Peyer's patch (tissue), 4 donors: ENCODE results near the gene ZFYVE1. TPM values are rescaled to one million over a fixed set of nuclear protein-coding genes. Genes with fewer than 3 reads are reported as not detected.

Source experiments
- DNase-seq, 3 donors: peaks; one replicate each; pipeline ENCODE4 v3.0.0-alpha.2; 2017 to 2019
- H3K27ac ChIP-seq, 4 donors: fragments of 200-600 bp; sonication (generic); one replicate each; pipeline ENCODE4 v1.5.1; 2016 to 2019
- H3K27me3 ChIP-seq, 2 donors: fragments of 200-600 bp; sonication (generic); one replicate each; pipeline ENCODE4 v1.5.1; 2019
- H3K36me3 ChIP-seq, 3 donors: fragments of 200-600 bp; sonication (generic); one replicate each; pipeline ENCODE4 v1.5.1; 2016 to 2019
- H3K4me1 ChIP-seq, 4 donors: fragments of 200-600 bp; sonication (generic); one replicate each; pipeline ENCODE4 v1.5.1; 2016 to 2019
- H3K4me3 ChIP-seq, 4 donors: fragments of 200-600 bp; sonication (generic); 1 replicate in 3 of 4; 2 replicates in 1 of 4; pipeline ENCODE4 v1.5.1; 2016 to 2019; ENCODE audit warnings: mild to moderate bottlenecking in 1 of 4
- H3K9me3 ChIP-seq, 4 donors: fragments of 200-600 bp; sonication (generic); one replicate each; pipeline ENCODE4 v1.5.1; 2016 to 2019; ENCODE audit warnings: mild to moderate bottlenecking in 1 of 4
- CTCF ChIP-seq, 6 experiments: fragments of 450-650 bp in 4 of 6; fragments of 200-600 bp in 2 of 6; sonication (generic) in 1 of 6; IDR thresholded peaks; one replicate each; pipeline ENCODE4 v1.5.1; 2017 to 2019; ENCODE audit warnings: antibody characterized with exemption in 6 of 6, mild to moderate bottlenecking in 3 of 6, moderate library complexity in 1 of 6
- POLR2A ChIP-seq, 2 donors: fragments of 450-650 bp; IDR thresholded peaks; one replicate each; pipeline ENCODE4 v1.5.1; 2017; ENCODE audit warnings: antibody characterized with exemption in 2 of 2, mild to moderate bottlenecking in 2 of 2, moderate library complexity in 2 of 2
- total RNA-seq, 4 donors: library from RNA; depleted of rRNA; stranded (reverse); fragments of >200 nt; gene quantifications; one replicate each; pipeline ENCODE4 v1.1.0, GENCODE V29; 2016

The ZFYVE1 gene
- total RNA-seq, 4 donors from 2014 or later, result 8.3 to 32.5 (median 26.8) TPM

DNA sequence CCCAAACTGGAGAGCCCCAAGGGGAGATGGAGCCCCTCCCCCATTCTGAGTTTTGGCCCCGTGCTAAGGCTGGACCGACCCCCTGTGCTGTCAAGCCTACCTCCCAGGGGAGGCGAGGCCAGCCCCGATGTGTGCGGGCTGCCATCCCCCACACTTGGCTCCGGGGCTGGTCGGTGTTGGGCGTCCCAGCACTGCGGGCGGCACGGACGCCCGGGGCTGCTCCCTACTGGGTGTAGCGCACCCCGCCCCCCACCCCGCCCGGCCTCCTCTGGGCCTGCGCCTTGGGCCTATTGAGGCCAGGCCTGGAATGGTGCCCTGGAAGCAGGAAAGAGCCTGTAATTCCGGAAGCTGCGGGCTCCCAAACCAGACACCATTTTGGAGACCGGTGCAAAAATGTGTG is 98.0 kb downstream of the ZFYVE1 start:
- Histone ChIP-seq H3K27ac (no peak overlapping the region), H3K4me3 (no peak overlapping the region), H3K4me1 (no peaks in the 10 kb centered on the region), H3K36me3 (no peaks in the 10 kb centered on the region), H3K9me3 (no peaks in the 10 kb centered on the region), H3K27me3 (no peaks in the 10 kb centered on the region)
- no peak for TF ChIP-seq CTCF (IDR thresholded peaks at IDR 0.05)
- TF ChIP-seq POLR2A (IDR thresholded peaks at IDR 0.05), result no peak
- DNase-seq, result no peak

DNA sequence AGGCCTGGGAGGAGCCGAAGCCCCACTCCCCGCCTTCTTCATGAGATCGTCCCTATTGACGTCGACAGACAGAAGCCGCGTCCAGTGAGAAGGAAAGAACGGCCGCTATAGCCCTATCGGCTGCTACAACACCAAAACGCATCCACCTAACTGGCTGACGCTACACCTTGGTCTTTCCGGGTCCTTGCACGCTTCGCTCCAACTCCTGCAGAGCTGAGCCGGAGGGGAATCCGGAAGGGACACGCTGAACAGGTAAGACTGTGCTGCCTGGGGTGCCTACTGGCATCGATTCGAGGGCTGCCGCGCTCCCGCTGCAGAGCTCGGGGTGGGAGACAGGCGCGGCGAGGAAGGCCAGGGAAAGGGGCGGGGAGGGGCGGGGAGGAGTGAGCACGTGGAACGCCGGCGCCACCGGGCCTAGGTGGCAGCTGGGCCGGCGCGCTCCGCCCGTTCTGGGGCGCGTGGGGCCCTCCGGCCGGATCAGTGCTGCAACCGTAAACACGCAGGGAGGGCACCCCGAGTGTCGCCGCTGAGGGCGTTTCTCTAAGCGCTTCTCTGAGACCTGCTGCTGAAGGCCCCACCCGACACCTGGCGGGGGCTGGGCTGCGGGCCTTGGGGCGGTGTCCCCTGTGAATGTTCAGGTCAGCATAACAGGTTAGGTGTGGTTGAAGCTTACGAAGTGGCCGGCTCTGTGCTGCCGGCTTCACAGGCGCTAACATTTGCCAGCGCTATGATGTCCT is 100.4 kb downstream of the ZFYVE1 start, which contains the start of gene DCAF4:
DCAF4 (plus strand) TSS at position 173 of the 737 bp plus-strand sequence. CDS start 11,515 bp downstream, outside the sequence.
- Histone ChIP-seq H3K27ac (peak within 1 kb of the TSS; percentile 75 to 90 (median 87)), H3K27me3 (no peaks in the 10 kb centered on the region), H3K4me3 (peak within 1 kb of the TSS; percentile 62 to 89 (median 80)), H3K4me1 (no peaks in the 10 kb centered on the region), H3K9me3 (no peaks in the 10 kb centered on the region), H3K36me3 (no peaks in the 10 kb centered on the region)
- TF ChIP-seq CTCF (IDR thresholded peaks at IDR 0.05) (peak in 1 of 6 experiments; percentile 1), POLR2A (IDR thresholded peaks at IDR 0.05) (peak; percentile 24 to 30)
- DNase-seq, result peak; percentile 96 to 98 (median 96)

DNA sequence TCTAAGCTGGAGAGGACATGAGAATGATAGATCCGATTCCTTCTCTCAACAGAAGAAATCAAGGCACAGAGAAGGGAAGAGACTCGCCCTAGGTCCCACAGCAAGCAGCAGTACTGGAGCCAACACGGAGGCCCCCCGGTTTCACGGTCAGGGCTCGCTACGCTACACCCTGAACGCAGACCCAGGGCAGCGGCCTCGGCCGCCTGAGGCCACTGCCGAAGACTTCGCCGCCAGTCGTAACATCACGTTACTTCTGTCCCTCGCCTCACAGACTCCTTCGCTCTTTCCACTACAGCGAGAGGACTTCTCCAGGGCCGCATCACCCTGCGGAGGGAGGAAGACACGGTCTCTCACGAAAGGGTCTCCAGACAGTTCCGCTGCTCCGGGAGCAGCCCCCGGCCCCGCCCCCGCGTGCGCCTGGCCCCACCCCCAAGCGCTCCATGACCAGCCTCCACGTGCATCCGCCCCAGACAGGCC is 101.1 kb downstream of the ZFYVE1 start:
- Histone ChIP-seq H3K27me3 (no peaks in the 10 kb centered on the region), H3K4me3 (peak overlapping the region; percentile 62 to 89 (median 80)), H3K9me3 (no peaks in the 10 kb centered on the region), H3K27ac (peak overlapping the region in 3 of 4 donors; percentile 85 to 90 (median 89)), H3K4me1 (no peaks in the 10 kb centered on the region), H3K36me3 (no peaks in the 10 kb centered on the region)
- TF ChIP-seq POLR2A (IDR thresholded peaks at IDR 0.05), result no peak
- no peak for TF ChIP-seq CTCF (IDR thresholded peaks at IDR 0.05)
- DNase-seq, result no peak

- DNase-seq, result no peak
- no peaks in the 10 kb centered on the region for H3K27me3 ChIP-seq
- peak overlapping the region in 1 of 4 donors; percentile 89 for H3K27ac ChIP-seq
- no peaks in the 10 kb centered on the region for H3K36me3 ChIP-seq
- H3K4me3 ChIP-seq, result peak overlapping the region in 1 of 4 donors; percentile 89
- H3K9me3 ChIP-seq, result no peaks in the 10 kb centered on the region
- no peaks in the 10 kb centered on the region for H3K4me1 ChIP-seq
- no peak for TF ChIP-seq CTCF (IDR thresholded peaks at IDR 0.05)
- no peak for TF ChIP-seq POLR2A (IDR thresholded peaks at IDR 0.05)
Measured at GRCh38 chr14:72925171-72925759, 101.6 kb downstream of the ZFYVE1 start.

- no peak overlapping the region for H3K4me3 ChIP-seq
- DNase-seq, result no peak
- no peak for TF ChIP-seq POLR2A (IDR thresholded peaks at IDR 0.05)
- TF ChIP-seq CTCF (IDR thresholded peaks at IDR 0.05), result no peak
- H3K27ac ChIP-seq, result no peak overlapping the region
- H3K27me3 ChIP-seq, result no peaks in the 10 kb centered on the region
- H3K9me3 ChIP-seq, result no peaks in the 10 kb centered on the region
- no peaks in the 10 kb centered on the region for H3K4me1 ChIP-seq
- no peaks in the 10 kb centered on the region for H3K36me3 ChIP-seq
Measured at GRCh38 chr14:72924337-72924736, 102.6 kb downstream of the ZFYVE1 start.
